Motor neuron (in vitro differentiated cells): Measurements from ENCODE around the gene PSMF1. TPM values are rescaled to one million over a fixed set of nuclear protein-coding genes. Genes with fewer than 3 reads are reported as not detected.

Experiments
- ATAC-seq, 8 experiments: fragments of 200-7000 bp; cut with Tn5 transposase; replicated peaks in 6 of 8; 2 replicates each; pipeline ENCODE4 v1.8.0; 2021; ENCODE audit warnings: mild to moderate bottlenecking in 8 of 8, moderate library complexity in 8 of 8
- H3K27ac ChIP-seq, 2 donors: fragments of 250-450 bp; sonication (Bioruptor Pico); 2 replicates each; pipeline ENCODE4 v1.9.0; 2021; ENCODE audit warnings: antibody characterized with exemption in 2 of 2, mild to moderate bottlenecking in 2 of 2, moderate library complexity in 1 of 2
- H3K4me1 ChIP-seq, 2 donors: fragments of 250-450 bp; sonication (Bioruptor Pico); replicated peaks in 1 of 2; 2 replicates each; pipeline ENCODE4 v1.6.1; 2021; ENCODE audit warnings: antibody characterized with exemption in 2 of 2, mild to moderate bottlenecking in 2 of 2, moderate library complexity in 1 of 2
- H3K4me3 ChIP-seq, 5 donors: fragments of 250-450 bp; sonication (Bioruptor Pico); 2 replicates each; pipeline ENCODE4 v1.9.0; 2021; ENCODE audit warnings: antibody characterized with exemption in 5 of 5, mild to moderate bottlenecking in 5 of 5, moderate library complexity in 4 of 5
- WGBS, 10 experiments: fragments of 450-650 bp; shearing (Covaris generic); methylation state at CpG; one replicate each; pipeline ENCODE4 v1.0.0; 2022; 5-methylcytosine and 5-hydroxymethylcytosine counted together
- in situ Hi-C, 9 experiments: fragments of 400-800 bp; cut with MboI; loops; one replicate each; pipeline ENCODE4 v1.15.0; 2021; ENCODE audit warnings: low sequenced_read_pairs in 9 of 9, low pct_unique_long_range_greater_than_20kb in 2 of 9; ENCODE audit not compliant: unreplicated experiment in 9 of 9
- total RNA-seq, 8 experiments: library from RNA; unstranded; fragments of 300-600 nt; gene quantifications; 2 replicates each; pipeline versions ENCODE4 v1.2.3 to v1.2.4, GENCODE V29; 2022

Gene PSMF1
- total RNA-seq, 8 experiments from 2014 or later, result 26.2 to 59.1 (median 42.6) TPM

- no peak overlapping the region for H3K27ac ChIP-seq
- 50 to 100% (median 80%) methylated on average over 1 to 2 of the region's 5 CpGs; no CpG with 5 or more reads in 7 of the 10 experiments for whole genome bisulfite sequencing, 10 experiments
- no peaks in the 10 kb centered on the region for H3K4me1 ChIP-seq
- in situ Hi-C loops, result loop anchor here in 3 of 9 experiments (25.0 kb wide), 1 partner anchor 392 kb away; no protein-coding TSS in a partner anchor
- H3K4me3 ChIP-seq, result no peak overlapping the region
- ATAC-seq, result peak in 2 of 8 experiments; percentile 55 to 74
Observed at GRCh38 chr20:1204113-1204512, 85.7 kb downstream of the PSMF1 start.

- in situ Hi-C loops, result loop anchor here in 3 of 9 experiments (25.0 kb wide), 1 partner anchor 392 kb away; no protein-coding TSS in a partner anchor
Observed at GRCh38 chr20:1204576-1204975, 86.2 kb downstream of the PSMF1 start.

GRCh38 chr20:1205802-1206201, 87.4 kb downstream of the PSMF1 start:
- Histone ChIP-seq H3K27ac (no peak overlapping the region), H3K4me1 (no peaks in the 10 kb centered on the region), H3K4me3 (no peak overlapping the region)
- ATAC-seq, result no peak
- in situ Hi-C loops, result loop anchor here in 3 of 9 experiments (25.0 kb wide), 1 partner anchor 394 kb away; no protein-coding TSS in a partner anchor
- WGBS, 10 experiments, result 58 to 100% (median 79%) methylated on average over 1 to 8 of the region's 8 CpGs

More at GRCh38 chr20:1204576-1204975, 86.2 kb downstream of the PSMF1 start:
- 50 to 75% (median 66%) methylated on average over 1 to 2 of the region's 2 CpGs; no CpG with 5 or more reads in 7 of the 10 experiments for WGBS, 10 experiments
- no peaks in the 10 kb centered on the region for H3K4me1 ChIP-seq
- no peak for ATAC-seq
- no peak overlapping the region for H3K27ac ChIP-seq
- no peak overlapping the region for H3K4me3 ChIP-seq

- Histone ChIP-seq H3K4me1 (no peaks in the 10 kb centered on the region), H3K4me3 (no peak overlapping the region), H3K27ac (no peak overlapping the region)
- in situ Hi-C loops, result loop anchor here in 3 of 9 experiments (25.0 kb wide), 1 partner anchor 394 kb away; no protein-coding TSS in a partner anchor
- WGBS, 10 experiments, result 0 to 84% (median 55%) methylated on average over 2 to 10 of the region's 19 CpGs
- peak in 1 of 8 experiments; percentile 40 for ATAC-seq
Observed at GRCh38 chr20:1206366-1207148, 88.2 kb downstream of the PSMF1 start.

DNA sequence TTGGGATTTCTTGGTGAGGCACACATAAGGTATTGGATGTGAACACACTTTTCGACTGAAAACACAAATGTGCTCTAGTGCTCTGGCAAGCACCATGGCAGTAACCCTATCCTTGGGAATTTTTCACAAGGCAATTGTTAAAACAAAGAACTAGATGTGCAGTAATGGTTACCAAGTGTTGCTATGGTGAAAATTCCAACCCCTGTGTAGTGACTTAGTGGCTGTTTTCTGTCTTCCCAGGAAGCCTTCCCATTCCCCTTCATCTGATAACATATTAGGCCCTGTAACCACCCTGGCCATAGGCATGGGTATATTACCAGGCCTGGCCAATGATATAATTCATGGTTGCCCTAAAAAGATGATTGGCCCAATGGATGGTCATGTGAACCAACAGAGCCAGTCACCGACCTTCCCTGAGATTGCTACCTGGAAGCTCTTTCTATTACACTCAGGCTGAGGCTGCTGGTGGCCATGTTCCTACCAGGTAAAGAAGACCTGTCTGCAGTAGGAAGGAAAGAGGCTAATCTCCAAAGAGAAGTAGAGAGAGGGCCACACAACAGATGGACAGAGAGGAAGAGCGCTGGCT, 89.0 kb downstream of the PSMF1 start:
- no peak overlapping the region for H3K27ac ChIP-seq
- no peaks in the 10 kb centered on the region for H3K4me1 ChIP-seq
- no peak for ATAC-seq
- H3K4me3 ChIP-seq, result no peak overlapping the region
- in situ Hi-C loops, result loop anchor here in 3 of 9 experiments (25.0 kb wide), 1 partner anchor 395 kb away; no protein-coding TSS in a partner anchor
- WGBS, 10 experiments, result 60 to 100% (median 85%) methylated on average over 1 to 3 of the region's 3 CpGs; no CpG with 5 or more reads in 4 of the 10 experiments

DNA sequence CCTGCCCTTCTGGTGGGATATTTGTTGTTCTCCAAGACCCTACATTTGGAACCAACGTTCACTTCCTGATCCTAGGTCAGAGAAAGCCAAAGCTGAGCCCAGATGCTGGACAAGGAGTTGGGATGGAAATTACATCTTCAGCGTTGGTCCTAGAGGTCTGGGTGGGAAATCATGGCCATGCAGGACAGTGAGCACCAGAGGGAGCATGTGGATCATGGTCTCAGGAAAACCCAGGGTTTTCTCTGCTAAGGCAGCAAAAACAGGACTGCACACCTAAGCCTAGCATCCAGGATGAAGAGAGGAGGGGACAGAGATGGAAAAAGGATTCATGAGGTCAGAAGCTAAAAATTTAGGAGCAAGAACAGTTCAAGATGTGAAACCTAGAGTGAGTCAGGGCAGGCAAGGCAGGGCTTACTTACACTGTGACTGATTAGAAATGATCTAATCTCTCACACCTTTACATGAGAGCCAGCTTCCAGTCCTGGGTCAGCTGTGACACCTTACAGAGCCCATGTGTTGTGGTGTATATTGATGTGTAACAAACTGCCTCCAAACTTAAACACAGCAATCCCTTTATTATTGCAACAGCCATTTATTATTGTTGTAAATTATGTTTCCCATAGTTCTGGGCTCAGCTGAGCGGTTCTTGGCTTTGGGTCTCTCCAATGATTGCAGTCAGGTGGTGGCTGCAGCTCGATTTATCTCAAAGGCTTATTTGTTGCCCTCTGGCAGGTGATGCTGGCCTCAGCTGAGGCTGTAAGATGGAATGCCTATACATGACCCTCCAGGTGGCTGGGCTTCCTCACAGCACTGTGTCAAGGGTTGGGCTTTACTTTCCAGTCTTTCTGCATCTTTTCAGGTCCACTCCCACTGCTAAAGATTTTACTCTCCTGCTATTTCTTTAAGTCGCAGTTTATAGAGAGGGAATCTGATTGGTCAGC, 91.3 kb downstream of the PSMF1 start:
- WGBS, 10 experiments, result 0 to 94% (median 46%) methylated on average over 1 to 5 of the region's 5 CpGs
- H3K4me3 ChIP-seq, result no peak overlapping the region
- peak in 1 of 8 experiments; percentile 25 for ATAC-seq
- in situ Hi-C loops, result loop anchor here in 3 of 9 experiments (25.0 kb wide), 1 partner anchor 397 kb away; no protein-coding TSS in a partner anchor
- H3K27ac ChIP-seq, result no peak overlapping the region
- H3K4me1 ChIP-seq, result no peaks in the 10 kb centered on the region

DNA sequence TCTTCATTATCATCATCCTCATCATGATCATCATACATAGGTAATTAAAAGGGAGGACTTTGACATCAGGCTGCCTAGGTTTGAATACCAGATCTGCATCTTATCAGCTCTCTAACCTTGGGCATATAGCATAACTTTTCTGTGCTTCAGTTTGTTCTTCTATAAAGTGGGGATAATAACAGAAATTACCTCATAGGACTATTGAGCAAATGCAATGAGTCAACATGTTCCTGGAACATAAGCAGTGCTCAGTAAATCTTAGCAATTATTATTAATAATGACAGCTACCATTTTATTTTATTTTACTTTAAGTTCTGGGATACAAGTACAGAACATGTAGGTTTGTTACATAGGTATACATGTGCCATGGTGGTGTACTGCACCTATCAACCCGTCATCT, 92.1 kb downstream of the PSMF1 start:
- ATAC-seq, result no peak
- H3K27ac ChIP-seq, result no peak overlapping the region
- WGBS, 10 experiments, result 80 to 100% (median 100%) methylated on average over 1 of the region's 1 CpG; no CpG with 5 or more reads in 6 of the 10 experiments
- peaks cover 0 to under 1% of the 10 kb centered on the region in 2 donors for H3K4me1 ChIP-seq
- H3K4me3 ChIP-seq, result no peak overlapping the region
- in situ Hi-C loops, result loop anchor here in 3 of 9 experiments (25.0 kb wide), 1 partner anchor 398 kb away; no protein-coding TSS in a partner anchor

GRCh38 chr20:1212023-1212422, 93.6 kb downstream of the PSMF1 start:
- in situ Hi-C loops, result loop anchor here in 3 of 9 experiments (25.0 kb wide), 1 partner anchor 400 kb away; no protein-coding TSS in a partner anchor
- Histone ChIP-seq H3K4me3 (no peak overlapping the region), H3K4me1 (peaks cover 0 to 3% of the 10 kb centered on the region in 2 donors), H3K27ac (no peak overlapping the region)
- no peak for ATAC-seq

DNA sequence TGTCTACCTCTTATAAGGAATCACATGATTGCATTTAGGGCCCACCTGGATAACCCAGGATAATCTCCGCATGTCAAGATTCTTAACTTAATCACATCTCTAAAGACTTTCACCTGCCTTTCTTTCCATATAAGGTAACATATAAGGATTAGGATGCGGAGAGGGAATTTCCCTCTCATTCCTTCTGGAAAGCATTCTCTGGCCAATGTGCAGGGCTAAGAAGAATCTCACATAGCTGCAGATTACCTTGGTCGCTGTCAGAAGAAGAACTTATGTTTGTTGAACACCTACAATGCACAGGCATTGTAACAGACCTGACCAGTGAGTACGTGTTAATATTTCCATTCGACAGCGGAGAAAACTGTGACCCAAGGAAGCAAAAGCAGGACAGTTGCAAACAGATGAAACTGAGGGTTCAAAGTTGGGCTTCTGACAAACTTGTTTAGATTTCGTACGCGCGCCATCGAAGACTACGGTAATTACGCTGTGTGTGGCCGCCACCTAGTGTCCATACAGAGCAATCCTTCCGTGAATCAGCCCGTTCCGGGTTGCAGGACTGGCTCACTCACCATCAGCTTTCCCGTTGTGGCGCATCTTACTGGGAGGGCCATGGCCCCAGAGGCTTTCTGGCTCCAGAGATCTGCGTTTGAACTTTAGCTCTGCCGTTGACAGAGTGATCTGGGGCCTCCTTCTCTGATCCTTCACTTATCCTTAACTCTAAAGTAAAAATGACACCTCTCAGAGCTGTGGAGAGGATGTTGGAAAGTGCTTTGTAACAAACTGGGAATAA, 94.4 kb downstream of the PSMF1 start:
- WGBS, 10 experiments, result 0 to 93% (median 14%) methylated on average over 2 to 19 of the region's 21 CpGs
- H3K4me3 ChIP-seq, result no peak overlapping the region
- peaks cover 0 to 3% of the 10 kb centered on the region in 2 donors for H3K4me1 ChIP-seq
- in situ Hi-C loops, result loop anchor here in 3 of 9 experiments (25.0 kb wide), 1 partner anchor 401 kb away; no protein-coding TSS in a partner anchor
- no peak overlapping the region for H3K27ac ChIP-seq
- ATAC-seq, result peak; percentile 82 to 99 (median 87)

GRCh38 chr20:1214838-1215261, 96.4 kb downstream of the PSMF1 start:
- Histone ChIP-seq H3K4me3 (no peak overlapping the region), H3K4me1 (peaks cover 0 to 3% of the 10 kb centered on the region in 2 donors), H3K27ac (no peak overlapping the region)
- ATAC-seq, result peak in 5 of 8 experiments; percentile 50 to 71 (median 63)
- in situ Hi-C loops, result loop anchor here in 3 of 9 experiments (25.0 kb wide), 1 partner anchor 403 kb away; no protein-coding TSS in a partner anchor
- WGBS, 10 experiments, result 31 to 100% (median 88%) methylated on average over 1 to 4 of the region's 4 CpGs

DNA sequence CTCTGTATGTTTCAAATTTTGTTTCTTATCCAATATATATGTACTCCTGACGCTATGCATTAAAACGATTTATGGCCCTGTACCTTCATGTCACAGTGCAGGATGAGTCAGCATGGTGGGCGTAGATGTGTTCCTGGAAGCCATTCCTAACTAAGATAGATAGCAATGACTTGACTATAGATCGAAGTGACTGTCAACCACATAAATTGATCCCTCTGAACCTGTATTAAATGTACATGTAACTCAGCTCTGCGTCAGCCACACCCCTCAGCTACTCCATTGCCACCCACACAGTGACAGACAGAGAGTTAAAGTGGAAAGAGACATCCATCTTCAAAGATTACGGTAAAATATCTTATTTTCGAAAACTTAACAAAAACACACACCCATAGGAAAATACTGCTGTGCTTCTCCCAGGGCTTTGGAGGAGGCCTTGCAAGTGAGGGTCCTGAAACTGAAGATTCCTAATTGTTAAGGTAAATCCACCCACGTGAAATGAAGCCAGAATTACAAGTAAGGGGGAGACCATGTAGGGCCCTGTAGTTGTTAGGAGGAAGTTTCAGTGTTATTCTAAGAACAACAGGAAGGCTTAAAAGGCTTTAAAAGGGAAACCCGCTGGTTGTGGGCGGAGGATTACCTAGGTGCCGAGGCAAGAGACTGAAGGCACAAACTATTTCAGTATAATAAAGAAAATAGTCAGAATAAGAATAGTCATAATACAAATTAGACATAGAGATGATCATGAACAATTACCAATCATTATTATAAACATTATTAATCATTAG, 97.2 kb downstream of the PSMF1 start:
- ATAC-seq, result peak in 5 of 8 experiments; percentile 71 to 93 (median 80)
- Histone ChIP-seq H3K27ac (no peak overlapping the region), H3K4me1 (peaks cover 0 to 3% of the 10 kb centered on the region in 2 donors), H3K4me3 (no peak overlapping the region)
- in situ Hi-C loops, result loop anchor here in 3 of 9 experiments (25.0 kb wide), 1 partner anchor 403 kb away; no protein-coding TSS in a partner anchor
- 50 to 80% (median 70%) methylated on average over 1 to 10 of the region's 11 CpGs for WGBS, 10 experiments
